Hematopoietic multipotent progenitor cell (in vitro differentiated cells): ENCODE data around the gene ANKRD1. TPM values are rescaled to one million over a fixed set of nuclear protein-coding genes. Genes with fewer than 3 reads are reported as not detected.

Source experiments
- DNase-seq, 3 donors: peaks; one replicate each; pipeline ENCODE4 v3.0.0-alpha.2; 2011 to 2015; ENCODE audit warnings: low read depth in 2 of 3, low spot score in 2 of 3
- total RNA-seq: library from RNA; depleted of rRNA; stranded (reverse); fragments of >200 nt; gene quantifications from one replicate; pipeline ENCODE4 v1.2.3, GENCODE V29; 2012

ANKRD1 gene
- total RNA-seq, 1 donor, result not detected

DNA sequence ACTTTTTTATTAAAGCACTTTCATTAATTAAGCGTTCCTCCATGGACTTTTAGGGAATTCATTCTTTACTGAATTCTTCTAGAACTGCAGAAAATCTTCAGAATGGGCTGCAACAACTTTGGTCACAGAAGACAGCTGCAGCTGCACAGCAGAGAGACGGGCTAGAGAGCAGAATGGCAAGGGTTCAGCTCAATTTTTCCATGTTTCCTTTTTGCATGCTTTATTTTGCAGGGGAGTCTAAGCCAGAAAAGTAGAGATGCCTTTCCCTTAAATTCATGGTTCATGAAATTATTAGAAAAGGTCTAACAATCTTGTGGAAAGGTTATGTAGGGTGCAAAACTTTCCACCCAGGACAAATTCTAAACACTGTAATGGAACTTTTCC is 15.4 kb upstream of the ANKRD1 start:
- DNase-seq, result no peak

DNA sequence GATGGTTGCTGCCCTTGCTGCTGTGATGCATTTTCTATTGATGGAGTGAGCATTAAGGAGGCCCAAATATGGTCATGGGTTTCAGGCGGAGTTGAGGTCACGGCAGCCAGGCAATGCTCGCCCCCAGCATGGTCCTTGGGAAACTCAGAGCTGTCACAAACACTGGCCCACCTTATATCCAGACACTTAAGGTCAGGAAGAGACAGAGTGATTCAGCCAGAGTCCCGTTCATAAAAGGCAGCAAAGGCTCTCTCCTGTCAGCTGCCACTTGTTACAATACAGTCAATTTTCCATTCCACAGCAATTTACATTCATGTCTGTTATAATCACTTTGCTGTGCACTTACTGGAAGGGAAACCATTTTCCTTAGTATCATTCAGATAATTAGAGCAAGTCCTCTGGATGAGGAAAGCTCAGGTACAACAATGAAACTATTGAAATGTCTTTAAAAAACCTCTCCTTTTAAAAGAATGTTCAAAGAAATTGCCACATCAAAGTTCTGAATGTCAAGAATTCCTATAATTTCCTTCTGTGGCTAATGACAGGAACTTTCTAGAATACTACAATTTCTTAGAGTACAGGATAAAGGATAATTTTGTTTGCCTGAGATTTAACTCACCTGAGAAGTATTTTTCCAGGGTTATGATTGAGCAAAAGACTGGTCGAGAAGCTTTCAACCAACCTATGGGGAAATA is 14.8 kb upstream of the ANKRD1 start:
- no peak for DNase-seq

DNA sequence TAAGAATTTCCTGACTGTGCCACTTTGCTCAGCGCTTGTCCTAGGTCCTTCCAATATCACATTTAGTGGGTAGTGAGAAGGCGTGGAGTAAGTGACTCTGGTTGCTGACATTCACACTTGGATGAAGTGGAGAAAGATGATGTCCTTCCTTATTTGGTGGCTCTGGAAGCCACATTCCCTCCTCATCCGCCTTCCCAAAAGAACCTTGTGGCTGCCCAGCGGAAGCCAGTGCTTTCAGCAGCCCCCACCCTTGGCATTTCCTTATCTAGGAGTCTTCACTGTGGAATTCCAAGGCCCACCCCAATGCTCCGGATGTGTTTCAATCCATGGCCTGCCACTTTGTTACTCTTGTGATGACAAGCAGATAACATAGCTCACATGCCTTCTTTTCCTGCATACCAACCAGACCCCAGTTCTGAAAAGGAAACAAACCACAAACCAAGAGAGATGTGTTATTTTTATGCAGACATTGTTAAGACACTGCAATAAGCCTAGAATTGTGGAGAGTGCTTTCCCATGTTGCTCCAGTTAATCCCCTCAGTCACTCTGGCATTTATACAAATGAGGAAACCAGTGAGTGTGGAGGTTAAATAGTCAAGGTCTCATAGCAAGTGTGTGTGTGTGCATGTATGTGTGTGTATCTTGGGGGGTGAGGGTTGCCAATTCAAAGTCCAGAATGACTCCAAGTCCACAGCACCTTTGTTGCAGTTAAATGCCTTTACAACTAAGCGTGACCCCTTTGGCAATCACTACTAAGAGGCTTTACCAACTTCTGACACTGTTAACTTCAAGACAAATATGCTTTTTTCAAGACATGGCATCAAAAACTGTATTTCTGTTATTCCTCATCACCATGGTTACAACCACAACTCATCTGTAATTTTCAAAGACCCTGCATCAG is 10.3 kb upstream of the ANKRD1 start:
- DNase-seq, result no peak

DNA sequence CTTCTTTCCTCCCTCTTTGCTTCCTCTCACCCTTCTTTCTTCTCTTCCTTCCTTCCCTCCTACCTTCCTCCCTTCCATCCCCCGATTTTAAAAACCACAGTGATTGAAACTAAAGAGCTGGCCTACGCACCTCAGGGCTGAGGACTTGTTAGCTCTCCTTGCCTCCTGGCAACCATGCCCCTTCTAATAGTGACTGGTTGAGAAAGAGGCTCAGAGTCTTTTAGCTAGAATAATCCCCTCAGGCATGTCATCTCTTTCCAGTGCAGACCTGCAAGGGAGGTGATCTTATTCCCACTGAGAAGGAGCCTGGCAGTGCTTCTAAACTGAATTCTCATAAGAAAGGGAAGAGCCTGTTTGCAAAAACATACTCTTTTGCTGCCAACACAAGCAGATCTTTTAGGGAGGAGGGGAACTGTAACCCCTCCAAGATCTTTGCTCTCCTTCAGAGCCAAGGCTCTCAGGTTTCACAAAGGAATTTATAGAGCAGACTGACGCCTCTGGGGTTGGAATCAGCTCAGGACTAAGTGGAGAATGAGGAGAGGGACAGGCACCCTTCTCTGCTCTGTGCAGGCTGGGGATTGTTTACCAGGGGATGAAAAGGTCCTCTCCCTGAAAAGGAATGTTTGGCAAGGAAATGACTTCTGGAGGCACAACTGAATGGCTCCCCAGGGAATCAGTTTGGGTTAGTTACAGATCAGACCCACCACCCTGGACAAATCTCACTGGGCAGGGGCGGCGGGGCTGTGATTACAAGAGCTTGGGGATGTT is 9.4 kb upstream of the ANKRD1 start:
- DNase-seq, result no peak

DNA sequence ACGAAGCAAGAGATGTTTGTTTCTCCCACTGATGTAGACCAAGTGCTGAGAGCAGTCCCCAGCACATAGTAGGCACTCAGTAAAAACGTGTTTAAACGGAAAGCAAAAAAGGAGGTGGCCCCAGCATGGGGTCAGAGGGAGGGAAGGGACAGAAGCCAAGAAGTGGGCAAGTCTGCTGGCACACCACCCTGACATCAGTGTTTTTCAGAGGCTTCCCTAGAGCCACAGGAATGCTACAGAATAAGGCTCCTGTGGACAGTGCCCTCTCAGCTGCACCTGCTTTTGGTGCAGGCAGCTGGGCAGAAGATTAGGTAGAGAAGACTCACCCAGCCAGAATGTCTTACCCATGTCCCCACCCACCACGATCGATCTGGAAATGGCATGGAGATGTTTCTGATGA is 8.3 kb upstream of the ANKRD1 start:
- no peak for DNase-seq

DNA sequence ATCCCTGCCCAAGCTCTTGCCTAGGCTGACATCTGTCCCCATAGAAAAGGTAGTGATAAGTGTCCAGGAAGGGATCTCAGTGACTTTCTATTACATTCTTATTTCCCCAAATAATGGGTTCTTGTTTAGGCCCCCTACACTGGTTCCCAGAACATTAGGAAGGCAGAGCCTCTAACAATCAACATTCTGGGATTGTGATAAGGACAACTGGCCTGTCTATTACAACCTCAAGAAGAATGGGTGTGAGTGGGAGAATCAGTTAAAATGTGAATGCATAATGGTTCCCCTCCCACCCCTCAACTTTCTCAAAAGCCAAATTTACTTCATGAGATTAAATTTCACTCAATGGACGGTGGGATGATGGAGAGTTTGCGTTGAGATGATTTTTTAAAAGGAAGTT is 6.4 kb upstream of the ANKRD1 start:
- DNase-seq, result no peak

DNA sequence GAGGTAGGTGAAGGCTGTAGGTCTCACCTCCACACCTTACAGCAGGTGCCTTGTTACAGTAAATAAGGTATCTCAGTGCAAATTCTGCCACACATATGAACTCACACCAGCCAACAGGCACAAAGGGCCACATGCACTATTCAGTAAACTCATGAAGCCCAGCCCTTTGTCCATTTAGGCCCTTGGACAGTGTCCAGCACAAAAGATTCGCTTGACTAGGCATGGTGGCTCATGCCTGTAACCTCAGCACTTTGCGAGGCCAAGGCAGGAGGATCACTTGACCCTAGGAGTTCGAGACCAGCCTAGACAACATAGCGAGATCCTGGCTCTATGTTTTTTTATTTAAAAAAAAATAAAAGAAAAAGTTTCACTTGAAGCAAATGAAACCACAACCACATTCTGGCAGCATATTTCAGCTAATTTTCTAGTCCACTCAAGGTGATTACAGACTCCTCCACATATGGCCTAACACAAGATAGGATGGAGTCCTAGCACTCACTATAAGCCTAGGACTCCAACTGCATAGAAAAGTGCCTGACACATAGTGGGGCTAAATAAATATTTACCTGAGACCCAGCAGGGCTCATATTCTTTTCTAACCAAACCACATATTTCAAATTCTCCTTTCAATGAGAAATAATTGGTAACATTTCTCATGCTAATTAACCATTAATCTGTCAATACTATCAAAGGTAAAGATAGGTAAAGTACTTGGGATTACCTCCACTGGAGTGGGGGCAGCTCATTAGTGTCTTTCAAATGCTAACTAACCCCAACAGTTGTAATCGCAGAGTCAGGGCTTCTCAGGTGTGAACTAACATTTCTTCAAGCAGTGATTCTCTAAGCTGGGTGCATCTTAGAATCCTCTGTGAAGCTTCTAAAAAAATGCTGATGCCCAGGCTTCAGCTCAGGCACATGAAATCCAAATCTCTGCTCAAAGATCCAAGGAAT is 4.5 kb upstream of the ANKRD1 start:
- no peak for DNase-seq

DNA sequence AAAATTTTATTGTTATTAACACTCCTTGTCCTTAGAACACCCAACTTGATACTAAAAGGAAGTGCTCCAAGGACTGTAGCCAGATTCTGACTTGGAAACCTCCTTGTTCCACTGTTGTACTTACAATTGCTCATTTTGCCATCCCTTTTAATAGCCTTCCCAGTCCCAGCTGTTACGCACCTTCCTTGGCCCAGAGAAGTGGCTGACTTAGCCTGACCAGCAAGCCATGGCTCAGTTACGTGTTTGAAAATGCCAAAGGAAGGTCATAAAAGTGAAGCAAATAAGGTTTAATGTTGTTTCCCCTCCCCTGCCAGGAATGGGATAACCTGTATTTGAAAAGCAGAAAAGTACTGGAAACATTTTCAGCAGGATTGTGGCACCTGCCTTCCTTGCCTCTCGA is 3.7 kb upstream of the ANKRD1 start:
- no peak for DNase-seq

DNA sequence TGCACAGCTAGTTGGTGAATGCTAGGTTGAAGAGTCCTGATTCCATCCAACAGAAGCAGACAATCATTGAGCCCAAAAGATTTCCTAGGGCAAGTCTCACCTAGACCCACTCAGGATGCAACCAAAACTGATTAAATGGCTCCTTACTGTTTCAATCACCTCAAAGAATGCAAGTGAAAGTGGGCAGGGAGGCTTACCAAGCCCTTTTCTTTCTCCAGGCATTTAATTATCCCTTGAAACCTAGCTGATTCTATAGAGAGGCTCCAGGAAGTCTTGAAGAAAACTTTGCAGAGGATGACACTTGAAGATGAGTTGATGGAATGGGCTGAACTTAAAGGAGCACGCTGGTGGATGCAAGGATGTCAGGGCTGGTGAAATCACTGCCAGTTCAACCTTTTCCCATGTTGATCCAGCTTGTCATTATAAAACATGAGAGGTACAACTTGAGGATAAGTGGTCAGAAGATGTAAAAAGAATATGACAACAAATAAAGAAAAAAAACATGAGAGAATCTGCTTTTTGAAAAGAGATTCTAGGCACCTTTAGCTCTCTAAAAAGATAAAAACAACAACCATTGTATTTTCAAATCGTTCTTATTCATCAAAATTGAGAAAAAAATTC is 2.3 kb upstream of the ANKRD1 start:
- DNase-seq, result no peak

DNA sequence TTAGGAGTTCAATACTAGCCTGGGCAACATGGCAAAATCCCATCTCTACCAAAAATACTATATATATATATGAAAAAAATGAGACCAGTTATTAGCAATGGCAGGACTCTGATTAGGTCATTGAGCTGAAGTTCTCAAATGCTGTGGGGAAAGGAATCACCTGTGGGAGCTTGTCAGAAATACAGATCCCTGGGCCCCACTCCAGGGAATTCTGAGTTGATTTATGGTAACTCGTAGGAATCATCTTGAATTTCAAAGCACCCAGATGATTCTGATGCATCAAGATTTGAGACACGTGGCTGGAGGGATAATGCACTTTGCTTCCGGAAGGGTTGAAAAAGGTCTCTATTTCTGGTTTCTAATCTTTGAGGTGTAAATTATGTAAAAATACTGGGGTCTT is 1.0 kb upstream of the ANKRD1 start:
- no peak for DNase-seq

DNA sequence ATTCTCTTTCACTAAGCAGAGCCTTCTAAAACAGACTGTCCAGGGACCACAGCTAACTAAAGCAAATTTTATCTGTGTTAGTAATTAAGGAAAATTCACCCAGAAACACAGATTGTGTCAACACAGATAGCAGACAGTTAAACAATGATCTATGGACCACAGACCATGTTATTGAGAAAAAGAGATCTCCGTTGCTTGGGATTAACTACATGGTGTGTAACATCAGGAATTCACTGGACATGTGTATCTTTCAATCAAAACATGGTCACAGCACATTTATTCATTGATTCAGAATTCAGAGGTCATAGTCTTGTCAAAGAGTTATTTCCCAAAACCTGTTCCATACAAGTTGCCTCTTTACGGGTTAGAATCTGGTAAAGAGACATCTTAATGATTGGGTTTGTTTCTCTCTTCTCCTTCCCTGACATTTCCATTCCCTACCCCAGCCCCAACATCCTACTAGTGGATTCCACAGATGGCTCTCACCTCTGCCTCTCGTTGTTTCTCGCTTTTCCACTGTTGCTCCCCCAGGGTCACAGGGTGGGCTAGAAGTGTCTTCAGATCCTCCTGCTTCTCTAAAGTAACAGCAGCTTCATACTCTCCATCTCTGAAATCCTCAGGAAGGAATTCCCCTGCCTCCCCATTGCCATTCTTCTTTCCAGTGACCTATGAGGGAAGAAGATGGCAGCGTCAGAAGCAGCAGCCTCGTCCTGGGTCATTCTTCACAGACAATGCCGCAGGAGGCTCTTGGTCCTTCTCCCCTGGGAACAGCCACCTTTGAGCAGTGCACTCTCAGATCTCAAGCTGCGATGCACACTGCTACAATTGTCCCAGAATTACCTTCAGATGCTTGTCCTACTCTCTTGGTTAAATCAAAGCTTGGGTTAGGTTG is 958 bp downstream of the ANKRD1 start:
- DNase-seq, result no peak

DNA sequence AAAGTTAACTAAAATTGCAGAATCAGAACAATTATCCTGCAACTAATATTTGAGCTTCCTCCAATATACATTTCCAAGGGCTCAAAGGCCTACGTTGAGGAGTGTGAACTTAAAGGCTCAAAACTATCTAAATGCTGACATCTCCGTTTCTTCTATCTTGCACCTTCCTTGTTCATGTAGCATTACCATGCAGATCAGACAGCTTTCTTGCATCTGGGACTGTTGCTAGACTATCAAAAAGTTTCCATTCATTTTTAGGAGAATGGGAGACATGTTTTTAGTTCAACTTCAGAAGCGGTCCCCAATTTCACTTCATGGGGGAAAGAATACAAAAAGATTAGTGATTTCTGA is 2.9 kb downstream of the ANKRD1 start:
- no peak for DNase-seq

DNA sequence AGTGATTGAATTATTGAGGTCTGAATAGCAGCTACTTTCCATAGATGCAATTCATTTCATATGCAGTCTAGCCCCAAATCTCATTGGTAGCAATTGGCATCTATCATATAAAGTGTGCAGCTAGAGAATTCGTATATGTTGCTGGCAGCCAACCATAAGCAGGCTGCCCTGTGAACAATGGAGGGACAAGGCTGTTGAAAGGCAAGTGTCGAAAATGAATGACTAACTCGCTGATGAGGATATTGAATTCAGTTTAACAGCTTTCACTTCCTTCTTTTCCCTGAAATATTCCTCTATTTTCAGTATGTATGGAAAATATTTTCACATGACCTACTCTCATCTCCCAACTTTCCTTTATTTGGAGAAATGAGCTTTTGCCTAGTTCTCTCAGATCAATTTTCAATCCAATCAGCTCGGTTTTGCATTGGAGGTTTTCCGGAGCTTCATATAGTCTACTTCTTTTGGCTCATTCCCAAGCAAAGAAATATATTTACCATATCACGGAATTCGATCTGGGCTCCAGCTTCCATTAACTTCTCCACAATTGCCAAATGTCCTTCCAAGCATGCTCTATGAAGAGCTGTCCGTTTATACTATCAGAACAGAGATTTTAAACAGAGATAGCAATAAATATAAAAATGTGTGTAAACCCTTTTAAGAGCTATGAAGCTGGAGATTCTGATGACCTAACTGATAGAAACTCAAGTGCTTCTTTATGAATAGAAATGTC is 3.5 kb downstream of the ANKRD1 start:
- no peak for DNase-seq

DNA sequence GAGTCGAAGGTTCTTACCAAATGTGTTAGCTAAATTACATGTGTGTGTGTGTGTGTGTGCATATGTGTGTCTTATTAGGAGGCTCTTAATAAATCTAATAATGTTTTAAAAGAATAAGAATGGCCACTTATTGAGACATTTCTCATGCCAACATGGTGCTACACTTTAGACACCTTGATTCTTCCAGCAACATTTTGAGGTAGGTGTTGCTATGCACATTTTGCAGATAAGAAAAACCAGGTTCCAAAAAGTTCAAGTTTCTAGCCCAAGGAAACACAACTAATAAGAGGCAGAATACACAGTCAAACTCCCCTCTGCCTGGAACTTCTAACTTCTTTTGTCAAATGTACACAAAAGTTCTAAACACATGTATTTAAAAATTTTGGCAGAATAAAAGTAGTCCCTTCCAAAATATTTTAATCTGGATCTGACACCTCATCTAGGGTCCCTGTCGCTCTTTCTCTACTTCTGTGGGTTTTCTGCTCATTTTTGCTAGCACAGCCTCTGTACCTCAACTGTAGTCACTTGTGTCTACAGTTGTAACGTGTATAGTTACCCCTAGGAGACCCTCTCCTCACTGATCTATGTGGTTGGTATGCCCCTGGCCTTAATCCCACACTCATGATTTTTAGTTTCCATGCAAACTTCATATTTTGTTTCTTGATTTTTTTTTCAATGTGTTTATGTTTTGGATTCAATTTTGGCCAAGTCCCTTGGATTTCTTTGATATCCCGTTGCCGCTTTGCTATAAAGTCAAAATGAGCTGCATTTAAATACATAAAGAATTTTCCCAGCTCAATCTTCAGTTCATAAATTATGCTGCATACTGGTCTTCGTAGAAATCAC is 4.3 kb downstream of the ANKRD1 start:
- DNase-seq, result no peak

DNA sequence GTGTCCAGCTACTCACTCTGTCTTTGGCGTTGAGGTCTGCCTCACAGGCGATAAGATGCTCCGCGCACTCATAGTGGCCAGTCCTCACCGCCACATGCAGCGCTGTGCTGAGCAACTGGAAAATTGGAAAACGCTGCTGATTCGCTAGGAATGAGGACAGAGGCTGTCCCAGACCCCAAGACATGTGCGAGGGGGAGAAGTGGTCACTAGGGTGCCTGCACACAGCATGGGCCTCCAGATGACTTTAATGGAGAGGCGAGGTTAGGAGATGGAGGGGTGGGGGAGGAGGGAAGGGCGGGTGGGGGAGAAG is 5.2 kb downstream of the ANKRD1 start:
- DNase-seq, result no peak

DNA sequence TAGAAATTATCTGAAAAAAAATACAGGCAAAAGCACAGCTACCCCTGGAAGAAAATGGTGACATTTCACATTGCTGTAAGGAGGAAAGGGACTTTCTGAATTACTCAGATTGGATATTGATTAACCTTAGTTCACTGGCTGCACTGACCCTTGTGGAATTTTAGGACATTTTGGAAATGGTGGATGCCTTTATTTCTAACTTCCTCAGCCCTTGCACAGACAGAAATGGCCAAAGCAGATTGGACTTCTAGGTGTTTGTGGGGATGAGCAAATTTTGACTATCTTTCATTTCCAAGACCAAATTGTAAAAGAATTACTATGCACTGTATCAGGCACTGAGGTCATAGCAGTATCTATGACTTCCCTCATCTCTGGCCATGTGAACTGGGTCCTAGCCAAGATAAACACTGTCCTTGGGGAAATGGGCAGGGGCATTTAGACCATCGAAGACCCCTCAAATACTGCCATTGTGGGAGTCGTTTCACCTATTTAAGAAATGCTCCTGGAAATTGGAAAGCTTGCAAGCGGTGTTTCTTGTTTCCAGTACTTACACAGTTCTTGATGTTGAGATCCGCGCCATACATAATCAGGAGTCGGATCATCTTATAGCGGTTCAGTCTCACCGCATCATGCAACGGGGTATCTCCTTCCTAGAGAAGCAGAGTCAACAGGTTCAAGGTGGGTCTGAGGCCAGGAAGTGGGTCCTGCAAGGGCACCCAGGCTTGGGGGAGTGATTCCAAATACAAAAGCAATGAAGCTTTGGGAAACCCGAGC is 5.7 kb downstream of the ANKRD1 start:
- DNase-seq, result no peak
